Measurements from ENCODE around the gene LRCH3. TPM values are rescaled to one million over a fixed set of nuclear protein-coding genes. Genes with fewer than 3 reads are reported as not detected.
A peak's percentile ranks its signal among the peaks of the same experiment; 100 is the strongest.

LRCH3 gene
- total RNA-seq, 1 experiment from 2014 or later = 43.1 TPM

- Histone ChIP-seq H3K9me3 (ENCODE audit: low read length) (no peaks in the 10 kb centered on the region), H3K9me2 (replicated peaks; ENCODE audit: low read length) (no peaks in the 10 kb centered on the region), H4K20me1 (ENCODE audit: low read length) (peaks cover 19% of the 10 kb centered on the region; the same call in 1 of the 2 replicates), H3K27ac (ENCODE audit: low read length) (peak overlapping the region; percentile 72), H3K4me1 (ENCODE audit: insufficient read depth, low read length) (peaks cover 21% of the 10 kb centered on the region), H3F3A (ENCODE audit: low read length, unreplicated experiment) (no peaks in the 10 kb centered on the region), H3K36me3 (ENCODE audit: low read depth, low read length) (peaks cover 2% of the 10 kb centered on the region; the same call in 1 of the 2 replicates), H3K9ac (ENCODE audit: low read length) (peak overlapping the region; percentile 89), H3K4me2 (ENCODE audit: low read length) (peak overlapping the region; percentile 80), H3K4me3 (ENCODE audit: low read length) (peak overlapping the region; percentile 74), H3K27me3 (ENCODE audit: low read length) (no peaks in the 10 kb centered on the region), H3K79me2 (ENCODE audit: low read length) (peaks cover 43% of the 10 kb centered on the region), H2AFZ (ENCODE audit: low read length) (peak overlapping the region; percentile 95)
- POLR2A ChIA-PET (ENCODE audit: unreplicated experiment) = no interaction called here
- intact Hi-C loops (cut with micrococcal nuclease) = loop anchor here (1.0 to 5.0 kb wide), 2 partner anchors 12 to 37 kb away; no protein-coding TSS in a partner anchor
- peak; percentile 42 for ATAC-seq
- DNase-seq = peak; percentile 60
- BruUV-seq (replicated peaks) = no TSS peak
- TF ChIP-seq EZH2 (IDR thresholded peaks at IDR 0.05; ENCODE audit: low read length, unreplicated experiment) (no peak), CTCF (conservative IDR thresholded peaks at IDR 0.05; ENCODE audit: low read depth, low read length) (no peak), EZH2phosphoT487 (IDR thresholded peaks at IDR 0.05; ENCODE audit: borderline replicate concordance, low read length) (no peak)
- CTCF ChIA-PET = no interaction called here
Measured at GRCh38 chr3:197749315-197749600, 41.8 kb upstream of the LRCH3 start.

- H2AFZ ChIP-seq (ENCODE audit: low read length) = peak within 1 kb of the TSS; percentile 95
- peak; percentile 91 for DNase-seq
Measured at GRCh38 chr3:197749601-197750395, 41.3 kb upstream of the LRCH3 start, which contains the start of gene FYTTD1. Gene FYTTD1, plus strand, starts transcription at chr3:197749883. Its CDS starts 89 bp downstream, at chr3:197749972.

More at GRCh38 chr3:197749601-197750395, 41.3 kb upstream of the LRCH3 start, which contains the start of gene FYTTD1:
- no peaks in the 10 kb centered on the region for H3K27me3 ChIP-seq (ENCODE audit: low read length)
- peaks cover 2% of the 10 kb centered on the region; the same call in 1 of the 2 replicates for H3K36me3 ChIP-seq (ENCODE audit: low read depth, low read length)
- peaks cover 21% of the 10 kb centered on the region for H3K4me1 ChIP-seq (ENCODE audit: insufficient read depth, low read length)
- H3K27ac ChIP-seq (ENCODE audit: low read length) = peak within 1 kb of the TSS; percentile 72
- H3K79me2 ChIP-seq (ENCODE audit: low read length) = peaks cover 48% of the 10 kb centered on the region
- peak within 1 kb of the TSS; percentile 74 for H3K4me3 ChIP-seq (ENCODE audit: low read length)
- CTCF ChIA-PET = no interaction called here
- H3K9ac ChIP-seq (ENCODE audit: low read length) = peak within 1 kb of the TSS; percentile 89
- intact Hi-C loops (cut with micrococcal nuclease) = loop anchor here (1.0 to 5.0 kb wide), 3 partner anchors 12 to 43 kb away; partner anchors contain the start of gene LRCH3
- peak within 1 kb of the TSS; percentile 80 for H3K4me2 ChIP-seq (ENCODE audit: low read length)
- no peaks in the 10 kb centered on the region for H3F3A ChIP-seq (ENCODE audit: low read length, unreplicated experiment)
- H3K9me3 ChIP-seq (ENCODE audit: low read length) = no peaks in the 10 kb centered on the region
- peak; percentile 85 for ATAC-seq
- POLR2A ChIA-PET (ENCODE audit: unreplicated experiment) = no interaction called here
- H3K9me2 ChIP-seq (replicated peaks; ENCODE audit: low read length) = no peaks in the 10 kb centered on the region
- TF ChIP-seq CTCF (conservative IDR thresholded peaks at IDR 0.05; ENCODE audit: low read depth, low read length) (peak; percentile 40), EZH2 (IDR thresholded peaks at IDR 0.05; ENCODE audit: low read length, unreplicated experiment) (no peak)
- no TSS peak for BruUV-seq (replicated peaks)
- H4K20me1 ChIP-seq (ENCODE audit: low read length) = peaks cover 19% of the 10 kb centered on the region; the same call in 1 of the 2 replicates

Data from PC-3 (cell line).